DMS 273 treated with DMSO at 0.1 percent for 48 hours (cell line): ENCODE measurements around the gene TOMM34.

ENCODE experiments used
- DNase-seq: peaks from one replicate; lab custom pipeline; 2025; lab: John Stamatoyannopoulos, UW

The TOMM34 gene

GRCh38 chr20:44930517-44931168 is 29.6 kb downstream of the TOMM34 start:
- no peak for DNase-seq

- DNase-seq: no peak
Measured at GRCh38 chr20:44928595-44928994, 31.6 kb downstream of the TOMM34 start.

GRCh38 chr20:44924541-44924940 is 35.7 kb downstream of the TOMM34 start:
- DNase-seq: no peak

- DNase-seq: no peak
Measured at GRCh38 chr20:44921447-44921846, 38.8 kb downstream of the TOMM34 start.

GRCh38 chr20:44918761-44919160 is 41.4 kb downstream of the TOMM34 start:
- no peak for DNase-seq

GRCh38 chr20:44918342-44918741 is 41.9 kb downstream of the TOMM34 start:
- DNase-seq: no peak

GRCh38 chr20:44917399-44917798 is 42.8 kb downstream of the TOMM34 start:
- DNase-seq: no peak

GRCh38 chr20:44916586-44916985 is 43.6 kb downstream of the TOMM34 start:
- no peak for DNase-seq

GRCh38 chr20:44914924-44915323 is 45.3 kb downstream of the TOMM34 start:
- DNase-seq: no peak

GRCh38 chr20:44912189-44912588 is 48.0 kb downstream of the TOMM34 start:
- DNase-seq: no peak

GRCh38 chr20:44911264-44911921 is 48.8 kb downstream of the TOMM34 start:
- no peak for DNase-seq

GRCh38 chr20:44910690-44911262 is 49.4 kb downstream of the TOMM34 start:
- no peak for DNase-seq

GRCh38 chr20:44909872-44910689 is 50.1 kb downstream of the TOMM34 start, which contains the start of gene PABPC1L:
Gene PABPC1L (plus strand): TSS chr20:44910060. CDS start chr20:44910144, 84 bp downstream.
- DNase-seq: no peak

GRCh38 chr20:44908987-44909871 is 51.0 kb downstream of the TOMM34 start:
- no peak for DNase-seq

GRCh38 chr20:44904377-44904776 is 55.8 kb downstream of the TOMM34 start:
- no peak for DNase-seq

GRCh38 chr20:44901974-44902373 is 58.2 kb downstream of the TOMM34 start:
- DNase-seq: no peak

GRCh38 chr20:44900231-44900854 is 59.9 kb downstream of the TOMM34 start:
- no peak for DNase-seq

GRCh38 chr20:44897133-44897532 is 63.1 kb downstream of the TOMM34 start:
- no peak for DNase-seq

GRCh38 chr20:44896583-44896982 is 63.6 kb downstream of the TOMM34 start:
- DNase-seq: no peak

- no peak for DNase-seq
Measured at GRCh38 chr20:44894959-44895358, 65.2 kb downstream of the TOMM34 start.
